HG03575 (cell line): ENCODE results near the gene CITED1.
A peak's percentile ranks its signal among the peaks of the same experiment; 100 is the strongest.
"Not testable (repeated sequence)": the region's sequence is repeated elsewhere in the genome, so short reads cannot be mapped to it uniquely, and the experiment has no call there.

Experiments used
- ATAC-seq: cut with Tn5 transposase; IDR thresholded peaks from one replicate; pipeline ENCODE4 v1.9.1; 2021; ENCODE audit not compliant: unreplicated experiment, insufficient number of reproducible peaks, low FRiP score; ENCODE audit errors: extremely low read depth

CITED1 gene

DNA sequence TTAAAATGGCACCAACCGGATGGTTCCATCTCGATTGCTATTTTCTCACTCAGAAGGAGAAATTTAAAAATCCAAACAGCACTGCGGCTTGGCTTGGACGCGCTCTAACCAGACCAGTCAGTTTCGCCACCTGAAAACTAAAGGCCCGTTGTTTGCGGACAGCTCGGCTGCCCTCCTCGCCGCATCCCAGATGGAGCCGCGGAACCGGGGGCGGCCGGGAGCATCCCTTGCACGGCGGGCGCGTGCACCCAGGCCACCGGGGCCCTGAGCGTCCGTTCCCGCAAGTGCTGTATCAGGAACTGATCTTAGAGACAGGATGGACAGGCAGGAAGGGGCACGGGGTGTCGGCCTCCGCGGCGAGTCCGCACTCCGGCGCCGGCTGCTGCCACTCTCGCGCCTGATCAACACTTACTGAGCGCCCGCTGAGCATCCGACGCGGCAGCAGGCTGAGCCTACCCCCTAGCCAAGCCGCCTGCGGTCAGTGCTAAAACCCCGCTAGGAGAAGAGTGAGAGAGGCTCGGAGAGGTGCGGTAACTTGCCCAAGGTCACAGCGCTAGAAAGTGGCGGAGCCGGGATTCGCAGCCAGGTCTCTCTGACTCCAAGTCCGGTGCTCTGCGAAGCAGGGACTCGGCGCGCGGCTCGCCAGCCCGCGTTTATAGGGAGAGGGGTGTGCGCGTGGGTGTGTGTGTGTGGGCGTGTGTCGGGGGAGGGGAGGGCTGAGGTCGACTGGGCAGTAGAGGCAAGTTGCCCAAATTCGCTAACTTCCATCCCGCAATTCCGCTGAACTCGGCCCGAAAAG lies at the start of gene CITED1:
CITED1 (minus strand) TSS at position 629 of the 799 bp plus-strand sequence. CDS start 3,045 bp downstream, outside the sequence.
- ATAC-seq, result no peak

DNA sequence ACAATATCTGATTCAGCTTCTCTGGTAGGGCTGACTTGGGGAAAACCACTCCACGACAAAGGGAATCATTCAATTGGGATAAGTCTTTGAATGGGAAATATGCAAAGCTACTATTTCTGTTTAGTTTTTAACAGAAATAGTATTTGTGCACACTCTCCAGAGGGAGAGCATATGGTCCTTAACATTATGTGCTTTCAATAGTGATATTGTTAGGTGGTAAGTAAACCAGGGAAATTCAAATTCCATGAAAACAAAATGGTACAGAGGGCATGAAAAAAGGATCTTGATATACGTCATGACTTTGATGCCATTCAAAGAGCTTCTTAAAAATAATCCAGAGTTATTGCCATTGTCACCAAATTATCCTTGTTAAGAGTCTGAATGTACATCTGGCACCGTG lies 47.1 kb upstream of the CITED1 start:
- no peak for ATAC-seq

- no peak for ATAC-seq
Measured at GRCh38 chrX:72351606-72352334, 46.1 kb upstream of the CITED1 start.

DNA sequence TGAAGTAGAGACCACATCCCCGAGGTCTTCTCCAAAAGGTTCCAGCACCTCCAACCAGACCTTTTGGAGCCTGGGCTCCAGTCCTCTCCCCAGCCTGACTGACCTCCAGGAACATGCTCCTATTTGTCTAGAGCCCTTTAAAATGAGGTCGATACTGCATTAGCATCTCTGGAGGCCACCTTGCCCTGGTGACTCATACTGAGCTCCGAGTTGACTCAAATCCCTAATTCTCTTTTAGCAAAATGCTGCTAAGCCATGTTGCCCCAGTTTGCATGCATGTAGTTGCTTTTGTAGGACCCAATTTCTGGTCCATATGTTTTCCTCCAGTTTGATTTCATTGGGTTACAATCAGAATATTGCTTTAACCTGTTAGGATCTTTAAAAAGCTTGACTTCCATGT lies 43.5 kb upstream of the CITED1 start:
- peak; percentile 63 for ATAC-seq

GRCh38 chrX:72348247-72348979 lies 42.7 kb upstream of the CITED1 start:
- no peak for ATAC-seq

- ATAC-seq, result no peak
Measured at GRCh38 chrX:72347366-72347765, 41.7 kb upstream of the CITED1 start.

DNA sequence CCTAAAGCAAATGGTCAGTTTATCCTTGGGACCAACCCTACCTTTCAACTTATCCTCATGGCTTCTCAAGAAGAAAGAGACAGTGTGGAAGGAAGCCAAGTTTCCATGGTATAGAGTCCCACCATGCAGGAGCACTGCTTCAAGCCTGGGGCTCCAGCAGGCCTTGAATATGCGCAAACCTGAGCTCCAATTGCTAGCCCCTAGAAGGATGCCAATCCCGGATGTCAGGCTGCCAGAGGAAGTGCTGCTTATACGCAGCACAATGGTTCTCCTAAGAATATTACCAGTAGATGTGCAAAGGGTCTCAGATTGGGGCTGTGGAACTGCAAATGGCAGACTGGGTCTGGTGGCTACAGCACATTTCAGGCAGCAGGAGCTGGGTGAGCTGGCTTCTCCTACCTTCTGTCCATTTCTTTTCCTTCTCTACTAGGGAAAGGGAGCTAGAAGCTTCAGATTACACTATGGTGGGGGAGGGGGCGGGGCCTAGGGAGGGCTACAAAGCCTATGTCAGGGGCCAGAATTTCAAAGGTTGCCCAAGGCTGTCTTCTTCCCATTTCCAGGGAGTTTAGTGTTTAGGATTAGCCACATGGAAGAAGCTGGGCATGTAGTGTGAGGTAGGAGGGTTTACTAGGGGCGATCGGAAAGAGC lies 40.7 kb upstream of the CITED1 start:
- ATAC-seq, result no peak

DNA sequence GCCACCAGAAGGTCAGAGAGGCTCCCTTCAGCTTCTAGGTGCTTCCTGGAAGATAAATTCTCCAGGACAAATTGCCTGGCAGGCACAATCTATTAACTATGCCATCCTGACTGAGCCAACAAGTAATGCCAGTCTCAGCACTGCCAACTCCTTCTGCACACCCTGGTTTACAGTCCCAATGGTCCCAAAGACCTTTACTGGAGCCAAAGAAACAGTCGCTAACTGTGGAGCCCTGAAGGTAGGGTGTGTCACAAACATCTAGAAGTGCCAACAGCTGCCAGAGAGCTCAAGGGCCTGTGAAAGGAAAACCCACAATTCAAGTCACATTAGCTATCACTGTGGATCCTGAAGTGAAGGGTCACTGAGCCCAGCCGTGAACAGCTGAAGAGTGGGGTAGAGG lies 34.9 kb upstream of the CITED1 start:
- ATAC-seq, result no peak

- ATAC-seq, result no peak
Measured at GRCh38 chrX:72340041-72340440, 34.3 kb upstream of the CITED1 start.

GRCh38 chrX:72330131-72330530 lies 24.4 kb upstream of the CITED1 start:
- no peak for ATAC-seq

GRCh38 chrX:72326605-72327300 lies 21.0 kb upstream of the CITED1 start:
- no peak for ATAC-seq

- not testable (repeated sequence) for ATAC-seq
Measured at GRCh38 chrX:72319651-72320050, 13.9 kb upstream of the CITED1 start.

DNA sequence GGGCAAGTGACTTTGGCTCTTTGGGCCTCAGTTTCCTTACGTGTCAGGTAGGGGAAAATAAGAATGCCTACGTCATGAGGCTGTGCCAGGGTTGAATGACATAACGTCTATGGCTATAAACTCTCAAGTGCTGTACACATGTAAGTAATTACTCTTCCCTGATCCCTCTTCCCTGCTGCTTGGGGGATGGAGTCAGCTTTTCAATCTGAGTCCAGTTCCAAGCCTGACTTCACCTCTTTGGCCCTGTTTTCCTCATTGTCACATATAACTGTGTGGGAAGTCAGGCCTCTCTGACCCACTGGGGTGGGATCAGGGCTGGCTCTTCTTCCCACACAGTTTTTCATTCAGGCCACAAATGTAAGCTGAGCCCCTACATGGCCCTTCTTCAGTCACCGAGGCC lies 11.4 kb upstream of the CITED1 start:
- ATAC-seq, result no peak

DNA sequence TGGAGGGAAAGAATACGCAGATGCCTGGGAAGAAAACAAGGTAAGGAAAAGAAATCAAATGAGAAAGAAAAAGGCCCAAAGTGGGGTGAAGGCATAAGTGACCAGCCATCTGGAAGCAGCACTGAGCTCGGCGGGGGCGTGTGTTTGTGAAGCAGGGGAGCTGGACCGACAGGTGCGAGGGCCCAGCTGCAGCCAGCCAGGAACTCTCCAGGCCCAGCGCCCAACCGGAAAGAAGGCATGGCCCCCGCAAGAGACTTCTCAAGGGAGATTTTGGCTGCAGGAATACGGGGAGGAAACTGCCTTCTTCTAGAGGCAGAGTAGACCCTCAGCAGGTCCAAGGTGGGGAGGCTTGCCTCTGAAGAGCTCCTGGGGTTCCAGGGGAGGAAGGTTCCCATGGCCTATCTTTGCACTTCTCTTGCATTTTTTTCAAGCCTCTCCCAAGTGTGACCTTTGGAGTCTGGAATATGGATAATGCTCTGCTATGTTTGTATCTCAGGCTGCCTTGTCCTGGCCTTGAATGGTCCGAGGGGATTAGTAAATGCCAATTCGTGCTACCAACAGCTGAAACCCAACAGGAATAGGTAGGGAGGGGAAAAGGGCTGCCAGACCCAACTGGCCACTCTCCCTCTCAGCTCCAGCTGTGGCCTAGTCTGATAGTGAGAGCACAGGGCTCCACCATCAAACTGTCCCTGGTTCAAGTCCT lies 10.8 kb upstream of the CITED1 start:
- ATAC-seq, result no peak

GRCh38 chrX:72314881-72315280 lies 9.2 kb upstream of the CITED1 start:
- no peak for ATAC-seq

DNA sequence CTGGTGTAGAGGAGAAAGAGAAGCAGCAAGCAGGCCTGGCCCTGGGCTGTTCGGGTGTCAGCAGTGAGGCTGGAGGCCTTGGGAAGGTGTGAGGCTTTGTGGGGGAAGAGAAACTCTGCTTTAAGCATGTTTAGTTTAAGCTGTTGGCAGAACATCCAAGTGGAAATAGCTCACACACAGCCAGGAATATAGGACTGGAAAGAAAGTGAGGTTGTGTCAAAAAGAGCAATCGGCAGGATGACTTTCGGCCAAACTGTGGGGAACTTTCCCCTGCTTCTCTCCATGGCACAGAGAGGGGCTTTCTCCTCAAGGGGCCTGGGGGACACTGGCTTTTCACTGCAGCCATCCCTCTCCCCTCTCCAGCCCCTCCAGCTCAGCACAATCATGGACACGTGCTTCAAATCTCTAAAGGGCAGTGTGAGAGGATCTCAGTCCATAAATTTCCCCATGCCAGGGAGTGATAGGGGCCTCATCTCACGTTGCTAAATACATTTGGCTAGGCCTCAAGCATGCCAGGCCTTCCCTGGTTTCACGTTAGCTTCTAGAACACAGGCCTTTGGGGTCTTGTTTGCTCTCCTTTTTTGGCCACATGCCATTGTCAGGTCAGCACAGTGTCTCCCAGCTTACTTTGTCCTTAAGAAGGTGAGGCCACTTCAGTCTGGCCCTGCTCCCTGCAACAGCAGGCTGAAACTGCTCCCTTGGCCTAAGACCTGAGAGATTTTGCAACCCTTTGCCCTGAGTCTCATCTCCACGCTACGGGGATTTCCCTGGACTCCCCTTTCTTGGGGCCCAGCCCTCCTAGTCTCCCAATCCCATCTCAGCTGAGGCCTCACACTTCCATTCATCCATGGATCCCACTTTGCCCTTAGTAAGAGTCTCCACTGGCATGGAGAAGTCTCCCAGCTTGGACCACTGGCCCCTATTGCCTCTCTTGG lies 8.3 kb upstream of the CITED1 start:
- no peak for ATAC-seq

GRCh38 chrX:72312311-72312940 lies 6.7 kb upstream of the CITED1 start:
- ATAC-seq, result no peak
